PC-3 (cell line): ENCODE data around the gene PLXNB3.

Source experiments
- EZH2 ChIP-seq: fragments of 300-600 bp; sonication (generic); IDR thresholded peaks from one replicate; pipeline ENCODE4 v1.6.1; 2017; ENCODE audit warnings: antibody characterized with exemption, mild to moderate bottlenecking, low read length; ENCODE audit not compliant: unreplicated experiment
- TF ChIP-seq, protein P1 (sequence below): fragments of 300-600 bp; sonication (generic); conservative IDR thresholded peaks from 2 replicates; pipeline ENCODE4 v1.5.1; 2017; ENCODE audit warnings: antibody characterized with exemption, low read depth, mild to moderate bottlenecking, low read length

DNA sequence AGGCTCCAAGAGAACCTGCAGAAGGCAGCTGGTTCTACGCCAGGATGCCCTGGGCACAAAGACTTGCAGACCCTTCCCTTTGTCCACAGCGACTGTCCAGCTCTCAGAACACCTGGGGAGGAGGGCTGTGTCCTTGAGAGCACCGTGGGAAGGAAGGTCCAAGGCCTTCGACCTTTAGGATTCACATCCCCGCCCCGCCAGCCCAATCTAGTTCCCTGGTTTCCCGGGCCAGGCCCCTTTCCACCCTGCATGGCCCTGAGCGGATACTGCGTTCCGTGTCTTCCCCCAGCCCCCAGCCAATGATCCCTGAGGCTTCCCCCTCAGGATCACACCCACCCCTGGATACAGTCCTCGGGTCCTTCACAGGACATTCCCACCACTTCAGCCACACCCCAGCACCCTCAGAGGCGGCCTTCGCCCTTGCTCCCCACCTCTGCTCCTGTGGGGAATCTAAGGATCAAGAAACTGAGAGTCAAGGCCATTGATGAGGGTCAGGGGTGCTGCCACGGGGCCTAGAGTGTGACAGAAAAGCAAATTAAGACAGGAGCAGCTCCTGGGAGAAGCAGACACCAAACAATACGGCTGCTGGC is 30.3 kb upstream of the PLXNB3 start:
- TF ChIP-seq, protein P1, sequence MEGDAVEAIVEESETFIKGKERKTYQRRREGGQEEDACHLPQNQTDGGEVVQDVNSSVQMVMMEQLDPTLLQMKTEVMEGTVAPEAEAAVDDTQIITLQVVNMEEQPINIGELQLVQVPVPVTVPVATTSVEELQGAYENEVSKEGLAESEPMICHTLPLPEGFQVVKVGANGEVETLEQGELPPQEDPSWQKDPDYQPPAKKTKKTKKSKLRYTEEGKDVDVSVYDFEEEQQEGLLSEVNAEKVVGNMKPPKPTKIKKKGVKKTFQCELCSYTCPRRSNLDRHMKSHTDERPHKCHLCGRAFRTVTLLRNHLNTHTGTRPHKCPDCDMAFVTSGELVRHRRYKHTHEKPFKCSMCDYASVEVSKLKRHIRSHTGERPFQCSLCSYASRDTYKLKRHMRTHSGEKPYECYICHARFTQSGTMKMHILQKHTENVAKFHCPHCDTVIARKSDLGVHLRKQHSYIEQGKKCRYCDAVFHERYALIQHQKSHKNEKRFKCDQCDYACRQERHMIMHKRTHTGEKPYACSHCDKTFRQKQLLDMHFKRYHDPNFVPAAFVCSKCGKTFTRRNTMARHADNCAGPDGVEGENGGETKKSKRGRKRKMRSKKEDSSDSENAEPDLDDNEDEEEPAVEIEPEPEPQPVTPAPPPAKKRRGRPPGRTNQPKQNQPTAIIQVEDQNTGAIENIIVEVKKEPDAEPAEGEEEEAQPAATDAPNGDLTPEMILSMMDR, result no peak
- no peak for TF ChIP-seq EZH2
